ENCODE data around the gene IGF1R.

GRCh38 chr15:98896002-98896721 lies 247.8 kb downstream of the IGF1R start:
- no peak for TF ChIP-seq EZH2 (IDR thresholded peaks at IDR 0.05; ENCODE audit: low read length, unreplicated experiment)
- TF ChIP-seq, protein P1, sequence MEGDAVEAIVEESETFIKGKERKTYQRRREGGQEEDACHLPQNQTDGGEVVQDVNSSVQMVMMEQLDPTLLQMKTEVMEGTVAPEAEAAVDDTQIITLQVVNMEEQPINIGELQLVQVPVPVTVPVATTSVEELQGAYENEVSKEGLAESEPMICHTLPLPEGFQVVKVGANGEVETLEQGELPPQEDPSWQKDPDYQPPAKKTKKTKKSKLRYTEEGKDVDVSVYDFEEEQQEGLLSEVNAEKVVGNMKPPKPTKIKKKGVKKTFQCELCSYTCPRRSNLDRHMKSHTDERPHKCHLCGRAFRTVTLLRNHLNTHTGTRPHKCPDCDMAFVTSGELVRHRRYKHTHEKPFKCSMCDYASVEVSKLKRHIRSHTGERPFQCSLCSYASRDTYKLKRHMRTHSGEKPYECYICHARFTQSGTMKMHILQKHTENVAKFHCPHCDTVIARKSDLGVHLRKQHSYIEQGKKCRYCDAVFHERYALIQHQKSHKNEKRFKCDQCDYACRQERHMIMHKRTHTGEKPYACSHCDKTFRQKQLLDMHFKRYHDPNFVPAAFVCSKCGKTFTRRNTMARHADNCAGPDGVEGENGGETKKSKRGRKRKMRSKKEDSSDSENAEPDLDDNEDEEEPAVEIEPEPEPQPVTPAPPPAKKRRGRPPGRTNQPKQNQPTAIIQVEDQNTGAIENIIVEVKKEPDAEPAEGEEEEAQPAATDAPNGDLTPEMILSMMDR (conservative IDR thresholded peaks at IDR 0.05; ENCODE audit: low read depth, low read length) = no peak
